Measurements from ENCODE around the gene ARHGDIA.

DNA sequence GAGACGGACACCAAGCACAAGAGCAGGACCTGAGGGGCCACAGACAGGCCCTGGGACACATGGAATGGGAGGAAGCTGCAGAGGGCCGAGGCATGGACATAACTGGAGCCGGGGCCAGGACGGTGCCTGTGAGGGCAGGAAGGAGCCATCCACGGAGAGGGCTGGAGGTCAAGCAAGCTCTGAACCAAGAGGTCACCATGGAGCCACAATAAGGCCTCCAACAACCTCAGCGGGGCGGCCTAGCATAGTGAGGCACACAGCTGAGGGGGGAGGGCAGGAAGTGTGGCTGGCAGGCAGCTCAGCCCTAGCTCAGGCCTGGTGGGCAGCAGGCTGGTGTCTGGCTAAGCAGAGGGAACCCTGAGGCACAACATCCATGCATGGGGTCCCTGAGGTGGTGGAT, 42.5 kb downstream of the ARHGDIA start:
- TF ChIP-seq POLR2A (IDR thresholded peaks at IDR 0.05) = no peak
- TF ChIP-seq, protein P1, sequence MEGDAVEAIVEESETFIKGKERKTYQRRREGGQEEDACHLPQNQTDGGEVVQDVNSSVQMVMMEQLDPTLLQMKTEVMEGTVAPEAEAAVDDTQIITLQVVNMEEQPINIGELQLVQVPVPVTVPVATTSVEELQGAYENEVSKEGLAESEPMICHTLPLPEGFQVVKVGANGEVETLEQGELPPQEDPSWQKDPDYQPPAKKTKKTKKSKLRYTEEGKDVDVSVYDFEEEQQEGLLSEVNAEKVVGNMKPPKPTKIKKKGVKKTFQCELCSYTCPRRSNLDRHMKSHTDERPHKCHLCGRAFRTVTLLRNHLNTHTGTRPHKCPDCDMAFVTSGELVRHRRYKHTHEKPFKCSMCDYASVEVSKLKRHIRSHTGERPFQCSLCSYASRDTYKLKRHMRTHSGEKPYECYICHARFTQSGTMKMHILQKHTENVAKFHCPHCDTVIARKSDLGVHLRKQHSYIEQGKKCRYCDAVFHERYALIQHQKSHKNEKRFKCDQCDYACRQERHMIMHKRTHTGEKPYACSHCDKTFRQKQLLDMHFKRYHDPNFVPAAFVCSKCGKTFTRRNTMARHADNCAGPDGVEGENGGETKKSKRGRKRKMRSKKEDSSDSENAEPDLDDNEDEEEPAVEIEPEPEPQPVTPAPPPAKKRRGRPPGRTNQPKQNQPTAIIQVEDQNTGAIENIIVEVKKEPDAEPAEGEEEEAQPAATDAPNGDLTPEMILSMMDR (IDR thresholded peaks at IDR 0.05) = no peak

Data from Peyer's patch (tissue), 4 donors.